HepG2 (cell line): ENCODE data around the gene GDAP1L1. TPM values are rescaled to one million over a fixed set of nuclear protein-coding genes. Genes with fewer than 3 reads are reported as not detected.

Experiments used
- FOSL1 ChIP-seq: sonication (generic); formaldehyde crosslinking; IDR thresholded peaks from 2 replicates; pipeline ENCODE4 v1.9.0; 2021; ENCODE audit warnings: missing genetic modification reagents, borderline replicate concordance
- GPN1 ChIP-seq: sonication (generic); formaldehyde crosslinking; IDR thresholded peaks from 2 replicates; pipeline ENCODE4 v1.5.1; 2020; ENCODE audit warnings: missing genetic modification reagents, borderline replicate concordance
- HDAC6 ChIP-seq: fragments of 200-600 bp; sonication (generic); IDR thresholded peaks from 2 replicates; pipeline ENCODE4 v1.7.0; 2017; ENCODE audit warnings: mild to moderate bottlenecking, antibody characterized with exemption, low read length, low read depth
- KMT2B ChIP-seq: IDR thresholded peaks from 2 replicates; pipeline ENCODE4 v1.6.1; 2016; ENCODE audit warnings: missing genetic modification reagents, missing compliant biosample characterization
- NFE2 ChIP-seq: sonication (generic); formaldehyde crosslinking; IDR thresholded peaks from 2 replicates; pipeline ENCODE4 v1.4.0; 2020; ENCODE audit warnings: missing genetic modification reagents
- SOX13 ChIP-seq, 3 experiments: fragments of 450-650 bp in 1 of 3; sonication (generic) in 1 of 3; formaldehyde crosslinking in 1 of 3; IDR thresholded peaks in 2 of 3; conservative IDR thresholded peaks in 1 of 3; 2 replicates each; pipeline versions ENCODE4 v1.5.0 to v1.6.1; 2016 to 2020; ENCODE audit warnings: antibody characterized with exemption in 1 of 3, mild to moderate bottlenecking in 1 of 3, missing compliant biosample characterization in 1 of 3, missing genetic modification reagents in 1 of 3, moderate library complexity in 1 of 3
- TBP ChIP-seq: sonication (generic); formaldehyde crosslinking; IDR thresholded peaks from 2 replicates; pipeline ENCODE4 v1.5.0; 2020; ENCODE audit warnings: missing genetic modification reagents
- TGIF2 ChIP-seq: IDR thresholded peaks from 2 replicates; pipeline ENCODE4 v1.6.1; 2016; ENCODE audit warnings: control low read depth, missing compliant biosample characterization
- TSC22D2 ChIP-seq: sonication (generic); formaldehyde crosslinking; IDR thresholded peaks from 2 replicates; pipeline ENCODE4 v1.5.1; 2020; ENCODE audit warnings: missing genetic modification reagents, mild to moderate bottlenecking, borderline replicate concordance
- ZBTB25 ChIP-seq: IDR thresholded peaks from 2 replicates; pipeline ENCODE4 v1.6.1; 2018; ENCODE audit warnings: missing genetic modification reagents
- ZBTB42 ChIP-seq: sonication (generic); formaldehyde crosslinking; IDR thresholded peaks from 2 replicates; pipeline ENCODE4 v1.5.0; 2020; ENCODE audit warnings: mild to moderate bottlenecking, missing genetic modification reagents
- ZFP36L2 ChIP-seq: sonication (generic); formaldehyde crosslinking; IDR thresholded peaks from 2 replicates; pipeline ENCODE4 v1.4.0; 2020; ENCODE audit warnings: missing genetic modification reagents
- ZNF317 ChIP-seq: sonication (generic); formaldehyde crosslinking; IDR thresholded peaks from 2 replicates; pipeline ENCODE4 v1.5.0; 2020; ENCODE audit warnings: mild to moderate bottlenecking, missing genetic modification reagents
- ZNF556 ChIP-seq: sonication (generic); formaldehyde crosslinking; IDR thresholded peaks from 2 replicates; pipeline ENCODE4 v1.4.0; 2020; ENCODE audit warnings: mild to moderate bottlenecking, missing genetic modification reagents, borderline replicate concordance
- ZSCAN5A ChIP-seq: sonication (generic); formaldehyde crosslinking; IDR thresholded peaks from 2 replicates; pipeline ENCODE4 v1.8.0; 2022; ENCODE audit warnings: mild to moderate bottlenecking, missing genetic modification reagents, borderline replicate concordance
- polyA plus RNA-seq, 8 experiments: library from polyadenylated mRNA; depleted of rRNA in 3 of 8; stranded (reverse) in 7 of 8; unstranded in 1 of 8; fragments of >200 nt; fragmentation: Illumina TruSeq in 4 of 8; extraction: Trizol in 4 of 8; gene quantifications; 2 replicates each; pipeline versions ENCODE4 v1.2.1 to v1.2.3, GENCODE V29; 2011 to 2016; ENCODE audit warnings: low read depth in 4 of 8, missing spikeins in 1 of 8, mixed read lengths in 1 of 8; ENCODE audit not compliant: insufficient read depth in 1 of 8
- total RNA-seq, 5 experiments: library from RNA; depleted of rRNA; stranded (reverse); fragments of >200 nt; fragmentation: Illumina TruSeq; extraction: Trizol; gene quantifications; 2 replicates each; pipeline ENCODE4 v1.2.3, GENCODE V29; 2016; ENCODE audit warnings: low read depth in 1 of 5
- TF ChIP-seq, protein P1 (sequence below): sonication (generic); formaldehyde crosslinking; IDR thresholded peaks from 2 replicates; pipeline ENCODE4 v1.8.1; 2022; ENCODE audit warnings: low read depth, mild to moderate bottlenecking, missing genetic modification reagents
- TF ChIP-seq, protein P2 (sequence below): sonication (generic); formaldehyde crosslinking; IDR thresholded peaks from 2 replicates; pipeline ENCODE4 v1.9.0; 2021; ENCODE audit warnings: mild to moderate bottlenecking, missing genetic modification reagents

GDAP1L1 gene
- total and polyA plus RNA-seq, 2 of the 13 experiments (the other 11 are each of a cell fraction or from before 2014, with no cell fraction given) = 0.04 TPM; not detected in 1

DNA sequence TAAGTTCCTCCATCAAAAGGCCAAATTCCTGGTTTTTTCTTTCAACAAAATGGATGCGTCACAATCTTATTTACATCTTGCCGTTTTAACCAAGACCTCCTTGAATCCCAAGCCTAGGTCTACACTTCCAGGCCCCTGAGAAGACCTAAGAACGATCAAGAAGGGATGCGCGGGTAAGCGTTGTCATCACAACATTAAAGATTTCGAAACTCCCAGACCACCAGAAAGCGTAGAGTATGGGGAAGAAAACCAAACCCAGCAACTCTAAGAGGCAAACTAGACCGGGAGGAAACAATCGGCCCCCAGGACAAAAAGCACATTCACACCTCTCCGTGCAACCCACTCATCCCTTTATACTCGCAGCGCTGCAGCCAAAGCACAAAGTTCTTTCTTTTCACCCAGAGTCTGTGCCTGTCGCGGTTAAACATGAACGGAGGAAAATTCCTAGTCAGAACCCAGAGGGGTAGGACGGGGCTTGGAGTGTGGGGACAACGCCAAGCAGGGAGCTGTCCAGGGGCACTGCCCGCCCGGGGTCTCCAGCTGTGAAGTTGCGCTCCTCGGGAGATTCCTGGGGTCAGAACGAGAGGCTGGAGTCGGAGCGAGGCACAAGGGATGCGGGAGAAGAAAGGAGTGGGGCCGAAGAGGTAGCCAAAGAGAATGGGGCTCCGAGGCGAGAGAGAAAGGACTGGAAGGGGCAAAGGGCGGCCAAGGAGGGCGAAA is 37.3 kb upstream of the GDAP1L1 start (continued):
- TF ChIP-seq TBP (CRISPR knock-in tag) (no peak), SOX13 (IDR thresholded peaks at IDR 0.05) (no peak), SOX13 (CRISPR knock-in tag; conservative IDR thresholded peaks at IDR 0.05 in 1 of 2, IDR thresholded peaks at IDR 0.05 in 1 of 2) (no peak), HDAC6 (no peak), ZNF317 (no peak), ZBTB25 (CRISPR knock-in tag) (no peak; the same call in 1 of the 2 replicates), ZBTB42 (CRISPR knock-in tag) (no peak), ZSCAN5A (no peak), GPN1 (CRISPR knock-in tag) (no peak), FOSL1 (0 out of 2 replicates have a peak, but pooled peaks have one; percentile 35), TSC22D2 (no peak; the same call in 1 of the 2 replicates), TGIF2 (CRISPR knock-in tag) (peak; percentile 44; the same call in 1 of the 2 replicates), ZNF556 (CRISPR knock-in tag) (no peak), KMT2B (no peak), NFE2 (CRISPR knock-in tag) (no peak), ZFP36L2 (CRISPR knock-in tag) (no peak)
- TF ChIP-seq, protein P1, sequence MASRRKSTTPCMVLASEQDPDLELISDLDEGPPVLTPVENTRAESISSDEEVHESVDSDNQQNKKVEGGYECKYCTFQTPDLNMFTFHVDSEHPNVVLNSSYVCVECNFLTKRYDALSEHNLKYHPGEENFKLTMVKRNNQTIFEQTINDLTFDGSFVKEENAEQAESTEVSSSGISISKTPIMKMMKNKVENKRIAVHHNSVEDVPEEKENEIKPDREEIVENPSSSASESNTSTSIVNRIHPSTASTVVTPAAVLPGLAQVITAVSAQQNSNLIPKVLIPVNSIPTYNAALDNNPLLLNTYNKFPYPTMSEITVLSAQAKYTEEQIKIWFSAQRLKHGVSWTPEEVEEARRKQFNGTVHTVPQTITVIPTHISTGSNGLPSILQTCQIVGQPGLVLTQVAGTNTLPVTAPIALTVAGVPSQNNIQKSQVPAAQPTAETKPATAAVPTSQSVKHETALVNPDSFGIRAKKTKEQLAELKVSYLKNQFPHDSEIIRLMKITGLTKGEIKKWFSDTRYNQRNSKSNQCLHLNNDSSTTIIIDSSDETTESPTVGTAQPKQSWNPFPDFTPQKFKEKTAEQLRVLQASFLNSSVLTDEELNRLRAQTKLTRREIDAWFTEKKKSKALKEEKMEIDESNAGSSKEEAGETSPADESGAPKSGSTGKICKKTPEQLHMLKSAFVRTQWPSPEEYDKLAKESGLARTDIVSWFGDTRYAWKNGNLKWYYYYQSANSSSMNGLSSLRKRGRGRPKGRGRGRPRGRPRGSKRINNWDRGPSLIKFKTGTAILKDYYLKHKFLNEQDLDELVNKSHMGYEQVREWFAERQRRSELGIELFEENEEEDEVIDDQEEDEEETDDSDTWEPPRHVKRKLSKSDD (CRISPR knock-in tag) = 0 out of 2 replicates have a peak, but pooled peaks have one; percentile 13
- TF ChIP-seq, protein P2, sequence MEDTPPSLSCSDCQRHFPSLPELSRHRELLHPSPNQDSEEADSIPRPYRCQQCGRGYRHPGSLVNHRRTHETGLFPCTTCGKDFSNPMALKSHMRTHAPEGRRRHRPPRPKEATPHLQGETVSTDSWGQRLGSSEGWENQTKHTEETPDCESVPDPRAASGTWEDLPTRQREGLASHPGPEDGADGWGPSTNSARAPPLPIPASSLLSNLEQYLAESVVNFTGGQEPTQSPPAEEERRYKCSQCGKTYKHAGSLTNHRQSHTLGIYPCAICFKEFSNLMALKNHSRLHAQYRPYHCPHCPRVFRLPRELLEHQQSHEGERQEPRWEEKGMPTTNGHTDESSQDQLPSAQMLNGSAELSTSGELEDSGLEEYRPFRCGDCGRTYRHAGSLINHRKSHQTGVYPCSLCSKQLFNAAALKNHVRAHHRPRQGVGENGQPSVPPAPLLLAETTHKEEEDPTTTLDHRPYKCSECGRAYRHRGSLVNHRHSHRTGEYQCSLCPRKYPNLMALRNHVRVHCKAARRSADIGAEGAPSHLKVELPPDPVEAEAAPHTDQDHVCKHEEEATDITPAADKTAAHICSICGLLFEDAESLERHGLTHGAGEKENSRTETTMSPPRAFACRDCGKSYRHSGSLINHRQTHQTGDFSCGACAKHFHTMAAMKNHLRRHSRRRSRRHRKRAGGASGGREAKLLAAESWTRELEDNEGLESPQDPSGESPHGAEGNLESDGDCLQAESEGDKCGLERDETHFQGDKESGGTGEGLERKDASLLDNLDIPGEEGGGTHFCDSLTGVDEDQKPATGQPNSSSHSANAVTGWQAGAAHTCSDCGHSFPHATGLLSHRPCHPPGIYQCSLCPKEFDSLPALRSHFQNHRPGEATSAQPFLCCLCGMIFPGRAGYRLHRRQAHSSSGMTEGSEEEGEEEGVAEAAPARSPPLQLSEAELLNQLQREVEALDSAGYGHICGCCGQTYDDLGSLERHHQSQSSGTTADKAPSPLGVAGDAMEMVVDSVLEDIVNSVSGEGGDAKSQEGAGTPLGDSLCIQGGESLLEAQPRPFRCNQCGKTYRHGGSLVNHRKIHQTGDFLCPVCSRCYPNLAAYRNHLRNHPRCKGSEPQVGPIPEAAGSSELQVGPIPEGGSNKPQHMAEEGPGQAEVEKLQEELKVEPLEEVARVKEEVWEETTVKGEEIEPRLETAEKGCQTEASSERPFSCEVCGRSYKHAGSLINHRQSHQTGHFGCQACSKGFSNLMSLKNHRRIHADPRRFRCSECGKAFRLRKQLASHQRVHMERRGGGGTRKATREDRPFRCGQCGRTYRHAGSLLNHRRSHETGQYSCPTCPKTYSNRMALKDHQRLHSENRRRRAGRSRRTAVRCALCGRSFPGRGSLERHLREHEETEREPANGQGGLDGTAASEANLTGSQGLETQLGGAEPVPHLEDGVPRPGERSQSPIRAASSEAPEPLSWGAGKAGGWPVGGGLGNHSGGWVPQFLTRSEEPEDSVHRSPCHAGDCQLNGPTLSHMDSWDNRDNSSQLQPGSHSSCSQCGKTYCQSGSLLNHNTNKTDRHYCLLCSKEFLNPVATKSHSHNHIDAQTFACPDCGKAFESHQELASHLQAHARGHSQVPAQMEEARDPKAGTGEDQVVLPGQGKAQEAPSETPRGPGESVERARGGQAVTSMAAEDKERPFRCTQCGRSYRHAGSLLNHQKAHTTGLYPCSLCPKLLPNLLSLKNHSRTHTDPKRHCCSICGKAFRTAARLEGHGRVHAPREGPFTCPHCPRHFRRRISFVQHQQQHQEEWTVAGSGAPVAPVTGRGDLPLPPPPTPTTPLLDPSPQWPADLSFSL (CRISPR knock-in tag) = no peak
